Central memory CD4-positive, alpha-beta T cell (primary cell): ENCODE data around the gene CTPS2.
"Not testable (repeated sequence)": the region's sequence is repeated elsewhere in the genome, so short reads cannot be mapped to it uniquely, and the experiment has no call there.

Experiments
- DNase-seq: peaks from one replicate; pipeline ENCODE4 v3.0.0; 2022

CTPS2 gene

DNA sequence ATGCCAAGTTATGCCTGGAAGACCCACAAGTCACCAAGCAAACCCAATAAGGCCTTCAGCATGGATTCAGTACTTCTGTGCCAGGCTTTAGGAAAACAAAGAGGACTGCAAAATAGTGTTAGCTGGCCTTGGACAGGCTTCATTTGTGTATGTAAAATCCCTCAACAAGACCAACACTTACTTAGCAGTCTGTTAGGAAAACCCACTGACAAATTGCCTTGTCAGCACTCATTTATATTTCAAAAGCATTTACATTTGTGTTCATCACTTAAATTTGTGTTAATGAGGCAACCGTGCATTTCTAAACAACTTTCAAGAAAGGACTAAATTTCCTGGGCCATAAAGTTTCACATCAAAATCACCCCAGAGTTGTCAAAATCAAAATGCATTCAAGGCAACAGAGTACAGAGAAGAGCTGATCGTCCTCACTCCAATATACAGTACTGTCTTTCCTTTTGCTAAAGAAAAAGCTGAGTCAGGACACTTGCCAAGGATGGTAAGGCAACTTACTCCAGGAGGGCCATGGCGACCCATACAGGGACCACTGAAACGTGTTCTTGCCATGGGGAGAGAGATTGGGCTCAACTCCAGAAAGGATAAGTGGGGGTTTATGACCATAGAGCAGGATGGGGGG, 61.0 kb downstream of the CTPS2 start:
- DNase-seq: no peak

- no peak for DNase-seq
Measured at GRCh38 chrX:16649858-16650257, 62.6 kb downstream of the CTPS2 start, which contains the start of gene S100G. Gene S100G (plus strand): TSS chrX:16650158. CDS start chrX:16651007, 849 bp downstream.

- no peak for DNase-seq
Measured at GRCh38 chrX:16646366-16647138, 65.9 kb downstream of the CTPS2 start.

- DNase-seq: no peak
Measured at GRCh38 chrX:16643176-16643575, 69.3 kb downstream of the CTPS2 start.

DNA sequence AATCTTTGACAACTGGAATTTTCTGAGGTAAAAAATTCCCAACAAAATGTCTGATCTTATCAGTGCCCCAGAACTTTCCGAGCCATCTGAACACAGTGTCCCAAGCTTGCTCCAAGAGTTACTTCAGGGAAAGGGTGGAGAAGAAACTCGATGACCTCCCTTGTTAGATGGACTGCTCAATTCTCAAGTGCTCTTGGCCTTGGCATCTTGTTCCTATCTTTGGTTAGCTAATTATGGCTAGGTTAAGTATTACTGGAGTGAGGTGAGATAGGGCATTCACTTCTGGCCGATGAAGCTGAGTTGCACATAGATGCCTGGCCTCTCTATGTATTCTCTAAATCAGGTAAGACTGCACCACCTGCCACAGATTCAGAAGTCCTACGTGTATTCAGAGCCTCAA, 71.6 kb downstream of the CTPS2 start:
- DNase-seq: no peak

- no peak for DNase-seq
Measured at GRCh38 chrX:16639966-16640365, 72.5 kb downstream of the CTPS2 start.

- DNase-seq: no peak
Measured at GRCh38 chrX:16638533-16638932, 73.9 kb downstream of the CTPS2 start.

DNA sequence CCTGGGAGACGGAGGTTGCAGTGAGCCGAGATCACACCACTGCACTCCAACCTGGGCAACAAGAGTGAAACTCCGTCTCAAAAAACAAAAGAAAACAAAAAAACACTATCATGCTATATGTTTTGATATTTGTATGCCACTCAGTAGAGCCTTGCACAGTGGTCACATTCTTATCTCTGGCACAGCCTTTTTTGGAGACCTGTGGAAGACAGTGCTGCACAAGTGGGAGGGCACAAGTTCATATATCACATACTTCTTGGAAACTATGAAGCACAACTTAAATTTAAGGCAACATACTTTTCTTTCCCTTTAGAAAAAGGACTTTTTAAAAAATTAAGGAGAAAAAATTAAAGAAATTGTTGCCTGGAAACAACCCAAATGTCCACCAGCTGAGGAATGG, 76.9 kb downstream of the CTPS2 start:
- no peak for DNase-seq

DNA sequence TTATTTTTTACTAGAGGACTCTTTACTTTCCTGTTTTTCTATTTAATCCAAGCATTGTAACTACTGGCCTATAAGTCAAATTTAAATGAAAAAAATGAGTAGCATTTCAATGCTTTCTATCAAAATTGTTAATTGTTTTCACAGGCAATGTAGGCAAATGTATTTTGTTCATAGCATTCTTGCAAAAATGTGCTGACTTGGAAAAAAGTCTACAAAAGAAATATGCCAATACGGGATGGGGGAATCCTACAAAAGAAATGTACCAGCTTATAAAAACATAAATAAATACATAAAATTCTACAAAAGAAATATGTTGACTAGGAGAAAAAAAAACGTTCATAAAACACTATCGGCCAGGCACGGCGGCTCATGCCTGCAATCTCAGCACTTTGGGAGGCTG, 77.4 kb downstream of the CTPS2 start:
- DNase-seq: no peak

- DNase-seq: no peak
Measured at GRCh38 chrX:16633754-16634153, 78.7 kb downstream of the CTPS2 start.

DNA sequence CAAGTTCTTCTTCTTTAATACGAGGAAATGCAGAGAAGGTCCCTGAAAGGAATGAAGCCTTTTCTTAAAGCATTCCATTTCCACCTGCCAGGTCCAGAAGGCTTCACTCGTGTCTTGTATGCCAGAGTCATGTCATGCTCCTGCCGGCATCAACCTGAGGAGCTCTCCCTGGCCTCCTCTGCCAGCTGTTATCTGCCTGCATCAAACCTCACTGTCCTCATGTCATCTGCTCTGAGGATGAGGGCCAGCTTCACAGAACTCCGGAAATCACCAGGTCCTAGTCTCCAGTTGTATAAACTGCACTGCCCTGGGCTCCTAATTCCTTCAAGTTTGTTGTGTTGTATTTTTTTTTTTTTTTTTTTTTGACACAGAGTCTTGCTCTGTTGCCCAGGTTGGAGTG, 82.6 kb downstream of the CTPS2 start:
- no peak for DNase-seq

GRCh38 chrX:16628946-16629595, 83.4 kb downstream of the CTPS2 start:
- no peak for DNase-seq

DNA sequence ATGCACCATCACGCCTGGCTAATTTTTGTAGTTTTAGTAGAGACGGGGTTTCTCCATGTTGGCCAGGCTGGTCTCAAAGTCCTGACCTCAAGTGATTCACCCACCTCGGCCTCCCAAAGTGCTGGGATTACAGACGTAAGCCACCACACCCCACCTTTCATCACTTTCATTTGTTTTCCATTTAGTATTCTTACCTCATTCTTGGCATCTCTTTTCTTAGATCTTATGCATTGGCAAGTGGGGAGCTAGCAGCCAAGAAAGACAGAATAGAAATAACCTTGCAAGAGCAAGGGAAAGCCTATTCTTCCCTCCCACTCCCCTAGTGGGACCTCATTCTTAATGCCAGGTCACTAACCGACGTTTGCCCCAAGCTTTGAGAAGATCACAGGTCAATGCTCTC, 84.0 kb downstream of the CTPS2 start:
- not testable (repeated sequence) for DNase-seq

DNA sequence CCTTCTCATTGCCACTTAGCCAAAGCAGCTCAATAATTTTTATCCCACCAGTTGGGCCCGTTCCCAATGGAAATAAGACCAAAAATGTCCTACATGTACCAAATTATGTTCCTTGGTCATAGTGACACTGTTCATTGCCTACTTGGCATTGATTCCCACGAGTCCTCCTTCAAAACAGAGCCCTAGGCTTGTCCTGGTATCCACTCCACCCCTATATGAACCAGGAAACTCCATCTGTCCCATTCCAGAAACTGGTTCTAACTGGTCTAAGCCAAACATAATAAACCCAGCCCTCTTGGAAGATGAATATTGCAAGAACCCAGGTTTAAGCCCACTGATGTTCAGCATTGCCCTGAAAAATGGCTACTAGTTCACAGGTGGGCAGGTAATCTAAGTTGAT, 93.4 kb downstream of the CTPS2 start:
- DNase-seq: no peak

GRCh38 chrX:16618422-16618821, 94.0 kb downstream of the CTPS2 start:
- DNase-seq: no peak

DNA sequence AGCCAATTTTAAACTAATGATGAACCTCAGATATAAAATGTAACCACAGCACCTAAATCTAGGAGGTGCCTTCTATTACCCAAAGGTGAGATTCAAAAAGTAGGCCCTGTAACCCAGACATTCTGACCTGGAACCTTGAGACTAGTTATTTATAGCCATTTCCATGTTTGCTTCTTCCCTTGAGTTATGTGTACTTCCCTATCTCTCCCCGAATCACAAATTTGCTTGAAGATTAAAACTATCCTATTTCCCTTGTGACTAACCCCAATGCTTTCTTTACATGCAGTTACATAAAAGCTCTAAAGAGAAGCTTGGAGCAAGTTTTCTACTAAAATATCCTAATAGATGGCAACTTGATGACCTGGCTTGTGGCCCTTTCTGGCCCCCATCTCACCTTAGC, 95.1 kb downstream of the CTPS2 start:
- DNase-seq: no peak

GRCh38 chrX:16612257-16612897, 100.1 kb downstream of the CTPS2 start:
- no peak for DNase-seq

GRCh38 chrX:16610654-16611053, 101.8 kb downstream of the CTPS2 start:
- not testable (repeated sequence) for DNase-seq

DNA sequence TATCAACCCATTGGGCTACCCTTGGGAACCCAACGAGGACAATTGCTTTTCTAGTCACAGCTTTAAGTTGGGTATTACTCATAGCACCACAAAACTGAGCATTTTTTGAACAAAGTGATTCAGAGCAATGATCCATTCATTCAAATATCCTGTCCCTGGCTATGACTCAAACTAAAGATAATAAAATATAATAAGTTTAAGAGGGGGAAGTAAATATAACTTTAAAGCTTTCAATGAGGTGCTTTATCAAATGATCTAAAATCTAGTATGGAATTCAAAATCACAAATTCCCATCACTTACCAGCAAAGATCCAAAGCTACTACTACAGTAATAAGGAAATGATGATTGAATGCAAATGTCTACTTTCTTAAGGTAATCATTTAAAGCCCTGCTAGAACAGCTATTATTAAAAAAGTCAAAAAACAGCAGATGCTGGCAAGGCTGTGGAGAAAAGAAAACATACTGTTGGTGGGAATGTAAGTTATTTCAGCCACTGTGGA, 102.3 kb downstream of the CTPS2 start:
- DNase-seq: no peak

GRCh38 chrX:16606142-16606720, 106.2 kb downstream of the CTPS2 start:
- no peak for DNase-seq

DNA sequence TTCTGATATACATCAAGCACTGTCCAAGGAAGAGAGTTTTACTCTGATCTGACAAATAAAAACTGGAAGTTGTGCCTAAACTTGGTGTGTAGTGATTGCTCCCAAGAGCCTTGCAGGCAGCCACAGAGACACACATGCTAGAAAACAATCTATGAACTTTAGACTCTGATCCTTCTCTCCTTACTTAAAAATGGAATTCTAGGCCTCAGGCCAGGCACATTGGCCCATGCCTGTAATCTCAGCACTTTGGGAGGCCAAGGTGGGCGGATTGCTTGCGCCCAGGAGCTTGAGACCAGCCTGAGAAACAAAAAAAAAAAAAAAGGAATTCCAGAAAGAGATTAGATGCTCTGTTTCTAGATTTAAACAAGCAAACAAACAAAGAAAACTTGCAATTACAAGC, 108.1 kb downstream of the CTPS2 start:
- no peak for DNase-seq

DNA sequence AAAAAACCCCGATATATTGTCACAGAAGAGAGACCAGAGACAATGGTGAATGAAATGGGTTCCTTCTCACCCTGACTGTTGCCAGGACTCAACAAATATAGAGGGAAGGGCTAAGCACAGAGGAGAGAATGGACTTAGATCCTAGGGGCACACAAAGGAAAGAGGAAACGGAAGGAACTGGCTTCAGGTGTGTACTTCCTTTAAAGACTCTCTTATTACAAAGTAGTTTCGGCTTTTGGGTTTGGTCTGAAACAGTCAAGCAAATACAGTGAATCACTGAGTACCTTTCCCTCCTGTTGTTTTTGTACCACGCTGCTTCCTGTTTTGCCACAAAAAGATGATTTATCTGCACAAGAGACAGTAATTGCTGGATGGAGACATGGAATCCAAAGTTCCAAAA, 108.6 kb downstream of the CTPS2 start:
- peak; percentile 12 for DNase-seq

- not testable (repeated sequence) for DNase-seq
Measured at GRCh38 chrX:16603235-16603634, 109.2 kb downstream of the CTPS2 start.
